Naive B cell (primary cell): ENCODE data around the gene PRKCE. TPM values are rescaled to one million over a fixed set of nuclear protein-coding genes. Genes with fewer than 3 reads are reported as not detected.

Experiments
- ATAC-seq, 2 donors: fragments of 150-1000 bp; cut with Tn5 transposase; 2 replicates each; pipeline ENCODE4 v1.10.0; 2021; ENCODE audit warnings: low read depth in 2 of 2, mild to moderate bottlenecking in 2 of 2, moderate library complexity in 2 of 2
- DNase-seq: peaks from one replicate; pipeline ENCODE4 v3.0.0; 2022
- H3K27ac Mint-ChIP-seq, 6 donors: one replicate each; pipeline ENCODE4 v1.8.0; 2020 to 2022; ENCODE audit warnings: mild to moderate bottlenecking in 6 of 6, mixed read lengths in 6 of 6, moderate library complexity in 5 of 6, inconsistent platforms in 2 of 6
- H3K27me3 Mint-ChIP-seq, 3 donors: one replicate each; pipeline ENCODE4 v1.8.0; 2021 to 2022; ENCODE audit warnings: mixed read lengths in 3 of 3, mild to moderate bottlenecking in 1 of 3
- H3K36me3 Mint-ChIP-seq, 2 donors: one replicate each; pipeline ENCODE4 v1.8.0; 2020 to 2022; ENCODE audit warnings: mixed read lengths in 2 of 2, inconsistent platforms in 1 of 2, mild to moderate bottlenecking in 1 of 2
- H3K4me1 Mint-ChIP-seq, 3 donors: one replicate each; pipeline ENCODE4 v1.8.0; 2020 to 2022; ENCODE audit warnings: mixed read lengths in 3 of 3, inconsistent platforms in 1 of 3, mild to moderate bottlenecking in 1 of 3, moderate library complexity in 1 of 3
- H3K4me3 Mint-ChIP-seq, 8 donors: one replicate each; pipeline ENCODE4 v1.8.0; 2020 to 2022; ENCODE audit warnings: mild to moderate bottlenecking in 8 of 8, mixed read lengths in 8 of 8, moderate library complexity in 8 of 8, inconsistent platforms in 2 of 8
- H3K9me3 Mint-ChIP-seq, 7 donors: one replicate each; pipeline ENCODE4 v1.8.0; 2020 to 2022; ENCODE audit warnings: mixed read lengths in 7 of 7, mild to moderate bottlenecking in 5 of 7, inconsistent platforms in 2 of 7, moderate library complexity in 1 of 7
- polyA plus RNA-seq, 6 donors: library from polyadenylated mRNA; unstranded; fragments of 300-500 nt; fragmentation: Illumina TruSeq; gene quantifications; one replicate each; pipeline ENCODE4 v1.2.3, GENCODE V29; 2021; ENCODE audit warnings: low read depth in 6 of 6

Gene PRKCE
- polyA plus RNA-seq, 6 donors from 2014 or later, result 14.8 to 33.3 (median 23.2) TPM

- DNase-seq (no peak), ATAC-seq (no peak)
- Mint-ChIP-seq H3K27ac (peak overlapping the region in 2 of 6 donors; percentile 14 to 76), H3K36me3 (peaks cover 0 to 9% of the 10 kb centered on the region in 2 donors), H3K4me1 (peaks cover 52 to 77% (median 62%) of the 10 kb centered on the region in 3 donors), H3K4me3 (no peak overlapping the region), H3K27me3 (no peaks in the 10 kb centered on the region), H3K9me3 (no peaks in the 10 kb centered on the region)
Observed at GRCh38 chr2:45797451-45798230, 146.2 kb downstream of the PRKCE start.

- peaks cover 52 to 73% (median 63%) of the 10 kb centered on the region in 3 donors for H3K4me1 Mint-ChIP-seq
- H3K36me3 Mint-ChIP-seq, result peaks cover 0 to 4% of the 10 kb centered on the region in 2 donors
- DNase-seq, result no peak
- H3K4me3 Mint-ChIP-seq, result no peak overlapping the region
- peak overlapping the region in 1 of 6 donors; percentile 16 for H3K27ac Mint-ChIP-seq
- no peaks in the 10 kb centered on the region for H3K9me3 Mint-ChIP-seq
- H3K27me3 Mint-ChIP-seq, result no peaks in the 10 kb centered on the region
- no peak for ATAC-seq
Observed at GRCh38 chr2:45799679-45800381, 148.4 kb downstream of the PRKCE start.

- H3K4me3 Mint-ChIP-seq, result no peak overlapping the region
Observed at GRCh38 chr2:45802499-45803138, 151.1 kb downstream of the PRKCE start.

GRCh38 chr2:45804987-45805755 lies 153.7 kb downstream of the PRKCE start:
- Mint-ChIP-seq H3K4me1 (peaks cover 55 to 77% (median 75%) of the 10 kb centered on the region in 3 donors), H3K27ac (peak overlapping the region in 5 of 6 donors; percentile 25 to 87 (median 57)), H3K4me3 (peak overlapping the region in 2 of 8 donors; percentile 3 to 25), H3K36me3 (no peaks in the 10 kb centered on the region), H3K9me3 (no peaks in the 10 kb centered on the region), H3K27me3 (no peaks in the 10 kb centered on the region)
- ATAC-seq (peak; percentile 59 to 78), DNase-seq (peak; percentile 11)

More at GRCh38 chr2:45802499-45803138, 151.1 kb downstream of the PRKCE start:
- Mint-ChIP-seq H3K4me1 (peaks cover 50 to 77% (median 74%) of the 10 kb centered on the region in 3 donors), H3K27ac (peak overlapping the region in 1 of 6 donors; percentile 33), H3K27me3 (no peaks in the 10 kb centered on the region), H3K36me3 (no peaks in the 10 kb centered on the region), H3K9me3 (no peaks in the 10 kb centered on the region)
- ATAC-seq (no peak), DNase-seq (no peak)

GRCh38 chr2:45806563-45807358 lies 155.3 kb downstream of the PRKCE start:
- DNase-seq (no peak), ATAC-seq (no peak)
- Mint-ChIP-seq H3K36me3 (no peaks in the 10 kb centered on the region), H3K9me3 (no peaks in the 10 kb centered on the region), H3K27ac (peak overlapping the region in 3 of 6 donors; percentile 4 to 22 (median 5)), H3K4me1 (peaks cover 42 to 61% (median 60%) of the 10 kb centered on the region in 3 donors), H3K27me3 (no peaks in the 10 kb centered on the region), H3K4me3 (peak overlapping the region in 1 of 8 donors; percentile 48)

- no peaks in the 10 kb centered on the region for H3K27me3 Mint-ChIP-seq
- H3K4me1 Mint-ChIP-seq, result peaks cover 44 to 58% (median 55%) of the 10 kb centered on the region in 3 donors
- no peaks in the 10 kb centered on the region for H3K36me3 Mint-ChIP-seq
- peak overlapping the region in 2 of 6 donors; percentile 51 to 66 for H3K27ac Mint-ChIP-seq
- H3K4me3 Mint-ChIP-seq, result no peak overlapping the region
- H3K9me3 Mint-ChIP-seq, result no peaks in the 10 kb centered on the region
- ATAC-seq, result no peak
- DNase-seq, result no peak
Observed at GRCh38 chr2:45808294-45808800, 156.9 kb downstream of the PRKCE start.

- Mint-ChIP-seq H3K27me3 (no peaks in the 10 kb centered on the region), H3K36me3 (no peaks in the 10 kb centered on the region), H3K27ac (no peak overlapping the region), H3K9me3 (no peaks in the 10 kb centered on the region), H3K4me1 (peaks cover 41 to 60% (median 53%) of the 10 kb centered on the region in 3 donors), H3K4me3 (no peak overlapping the region)
- ATAC-seq (no peak), DNase-seq (no peak)
Observed at GRCh38 chr2:45809205-45809604, 157.7 kb downstream of the PRKCE start.

- ATAC-seq, result no peak
- Mint-ChIP-seq H3K9me3 (no peaks in the 10 kb centered on the region), H3K36me3 (no peaks in the 10 kb centered on the region), H3K27me3 (no peaks in the 10 kb centered on the region), H3K4me3 (no peak overlapping the region), H3K4me1 (peaks cover 21 to 39% (median 38%) of the 10 kb centered on the region in 3 donors), H3K27ac (peak overlapping the region in 1 of 6 donors; percentile 46)
- no peak for DNase-seq
Observed at GRCh38 chr2:45812011-45812500, 160.6 kb downstream of the PRKCE start.

GRCh38 chr2:45813003-45813941 lies 161.8 kb downstream of the PRKCE start:
- Mint-ChIP-seq H3K27ac (peak overlapping the region in 2 of 6 donors; percentile 43 to 48), H3K27me3 (no peaks in the 10 kb centered on the region), H3K4me3 (peak overlapping the region in 3 of 8 donors; percentile 19 to 47 (median 40)), H3K4me1 (peaks cover 19 to 37% (median 35%) of the 10 kb centered on the region in 3 donors), H3K36me3 (no peaks in the 10 kb centered on the region), H3K9me3 (no peaks in the 10 kb centered on the region)
- no peak for ATAC-seq
- DNase-seq, result no peak

- Mint-ChIP-seq H3K27me3 (no peaks in the 10 kb centered on the region), H3K27ac (peak overlapping the region in 1 of 6 donors; percentile 54), H3K4me1 (peaks cover 27 to 45% (median 40%) of the 10 kb centered on the region in 3 donors), H3K9me3 (no peaks in the 10 kb centered on the region), H3K36me3 (no peaks in the 10 kb centered on the region), H3K4me3 (no peak overlapping the region)
- no peak for ATAC-seq
- DNase-seq, result no peak
Observed at GRCh38 chr2:45814488-45814887, 163.0 kb downstream of the PRKCE start.

GRCh38 chr2:45814951-45815621 lies 163.6 kb downstream of the PRKCE start:
- H3K27me3 Mint-ChIP-seq, result no peaks in the 10 kb centered on the region
- no peaks in the 10 kb centered on the region for H3K9me3 Mint-ChIP-seq
- peak overlapping the region in 4 of 6 donors; percentile 2 to 54 (median 20) for H3K27ac Mint-ChIP-seq
- no peak for DNase-seq
- H3K4me1 Mint-ChIP-seq, result peaks cover 33 to 51% (median 46%) of the 10 kb centered on the region in 3 donors
- H3K36me3 Mint-ChIP-seq, result no peaks in the 10 kb centered on the region
- ATAC-seq, result no peak
- no peak overlapping the region for H3K4me3 Mint-ChIP-seq
